Activated naive CD8-positive, alpha-beta T cell treated with anti-CD3 and anti-CD28 coated beads, Interleukin-2, amount 50 U/mL, for 16 hours (primary cell): ENCODE data around the gene CDC26.
A peak's percentile ranks its signal among the peaks of the same experiment; 100 is the strongest.
"Not testable (repeated sequence)": the region's sequence is repeated elsewhere in the genome, so short reads cannot be mapped to it uniquely, and the experiment has no call there.

ENCODE experiments used
- DNase-seq: peaks from one replicate; pipeline ENCODE4 v3.0.0-alpha.2; 2020; ENCODE audit warnings: low read depth, low spot score

The CDC26 gene

DNA sequence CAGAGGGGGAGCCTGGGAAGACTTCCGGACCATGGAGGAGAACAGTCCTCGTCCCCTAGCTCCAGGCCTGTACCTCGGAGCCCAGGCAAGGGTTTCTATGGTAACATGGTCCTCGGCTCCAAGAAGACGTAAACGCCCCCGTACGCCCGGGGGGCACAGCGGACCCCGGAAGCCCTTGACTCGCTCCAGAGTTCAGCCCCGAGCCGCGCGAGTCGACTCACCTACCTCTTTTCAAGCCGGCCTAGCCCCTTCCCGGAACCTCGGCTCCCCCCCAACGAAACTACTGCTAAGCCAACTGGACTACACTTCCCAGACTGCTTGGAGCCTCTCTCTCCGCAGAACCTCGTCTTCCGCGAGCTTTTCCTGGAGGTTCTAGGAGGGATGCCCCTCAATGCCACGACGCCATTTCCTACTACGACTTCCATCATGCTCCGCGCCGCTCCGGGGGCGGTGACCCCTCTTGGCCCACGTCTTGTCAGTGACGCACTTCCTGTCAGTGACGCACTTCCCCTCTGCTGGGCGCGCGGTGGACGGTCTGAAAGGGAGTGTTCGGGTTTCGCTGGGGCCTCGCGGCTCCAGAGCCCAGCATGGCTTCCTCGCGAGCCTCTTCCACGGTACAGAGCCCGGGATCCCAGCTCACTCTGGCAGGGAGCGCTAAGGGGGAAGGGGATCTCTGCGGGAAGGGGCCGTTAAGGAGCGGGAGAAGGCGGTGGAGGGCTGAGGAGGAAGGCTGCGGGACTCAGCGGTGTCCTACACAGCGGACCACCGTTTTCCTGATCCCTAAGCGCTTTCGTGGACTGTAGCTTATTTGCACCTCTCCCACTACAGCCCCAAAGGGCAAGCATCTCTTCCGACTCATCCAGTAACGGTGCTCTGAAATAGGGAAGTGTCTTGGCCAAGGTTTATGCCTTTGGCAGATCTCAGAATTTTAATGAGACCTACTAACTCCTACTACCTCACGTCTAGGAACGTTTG lies at the start of gene CDC26, which contains the start of gene PRPF4:
TSS of gene CDC26 (minus strand) at position 416 of the 975 bp plus-strand sequence. CDS start 3,065 bp downstream, outside the sequence.
TSS of gene PRPF4 (plus strand) at position 502 of the 975 bp plus-strand sequence. CDS start at position 588, 86 bp downstream.
- DNase-seq = peak; percentile 93

- no peak for DNase-seq
These were observed 47.3 kb upstream of the CDC26 start for GRCh38 chr9:113322671-113323070.

DNA sequence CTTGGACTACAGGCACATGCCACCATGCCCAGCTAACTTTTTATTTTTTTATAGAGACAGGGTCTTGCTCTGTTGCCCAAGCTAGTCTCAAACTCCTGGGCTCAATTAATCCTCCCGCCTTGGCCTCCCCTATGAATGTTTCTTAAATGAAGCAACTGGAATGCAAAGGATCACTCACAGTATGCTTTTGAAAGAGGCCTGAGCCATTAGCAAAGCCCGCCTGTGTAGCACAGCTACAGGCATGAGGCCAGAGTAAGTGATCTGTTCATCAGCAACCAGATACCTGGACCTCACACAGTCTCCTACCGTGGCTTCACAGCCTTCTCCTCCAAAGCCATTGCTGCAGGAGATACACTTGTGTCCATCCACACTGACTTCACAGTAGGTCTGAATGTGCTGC lies 44.7 kb upstream of the CDC26 start:
- no peak for DNase-seq

- DNase-seq = no peak
These were observed 43.7 kb upstream of the CDC26 start for GRCh38 chr9:113319054-113319453.

DNA sequence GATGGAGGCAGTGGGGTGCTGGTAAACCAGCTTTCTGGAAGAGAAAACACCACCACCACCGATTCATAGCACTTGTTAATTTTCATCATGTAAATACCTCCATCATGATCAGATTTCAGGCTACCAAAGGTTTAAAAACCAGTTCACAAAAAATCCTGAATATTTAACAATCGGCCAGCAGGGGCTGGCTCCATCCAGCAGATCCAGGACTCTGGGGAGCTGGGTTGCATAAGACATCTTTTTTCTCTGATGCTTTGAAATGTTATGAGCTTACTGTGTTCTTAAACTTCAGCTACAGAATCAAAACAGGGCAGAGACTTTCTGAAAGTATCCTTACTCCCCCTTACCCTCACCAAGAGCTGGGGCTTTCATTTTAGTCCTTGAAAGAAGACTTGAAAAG lies 42.4 kb upstream of the CDC26 start:
- DNase-seq = no peak

DNA sequence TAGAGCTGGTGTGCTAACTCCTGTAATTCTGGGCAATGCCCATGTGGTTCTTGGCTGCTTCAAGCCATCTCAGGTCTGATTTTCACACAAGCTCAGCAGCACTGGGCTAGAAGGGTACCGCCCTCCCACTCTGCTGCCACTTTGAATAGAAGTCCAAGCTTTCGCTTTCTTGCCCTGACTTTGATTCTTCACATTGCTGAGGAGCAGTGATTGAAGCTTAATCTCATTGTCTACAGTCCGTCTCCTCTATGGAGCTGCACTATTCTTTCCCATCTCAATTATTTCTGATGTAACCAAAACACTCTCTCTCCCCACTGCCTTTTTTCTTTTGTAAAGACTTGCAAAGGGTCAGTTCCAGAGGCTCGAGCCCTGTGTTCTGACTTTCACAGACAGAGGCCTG lies 40.7 kb upstream of the CDC26 start:
- DNase-seq = no peak

- DNase-seq = no peak
These were observed 39.9 kb upstream of the CDC26 start for GRCh38 chr9:113315231-113315630.

DNA sequence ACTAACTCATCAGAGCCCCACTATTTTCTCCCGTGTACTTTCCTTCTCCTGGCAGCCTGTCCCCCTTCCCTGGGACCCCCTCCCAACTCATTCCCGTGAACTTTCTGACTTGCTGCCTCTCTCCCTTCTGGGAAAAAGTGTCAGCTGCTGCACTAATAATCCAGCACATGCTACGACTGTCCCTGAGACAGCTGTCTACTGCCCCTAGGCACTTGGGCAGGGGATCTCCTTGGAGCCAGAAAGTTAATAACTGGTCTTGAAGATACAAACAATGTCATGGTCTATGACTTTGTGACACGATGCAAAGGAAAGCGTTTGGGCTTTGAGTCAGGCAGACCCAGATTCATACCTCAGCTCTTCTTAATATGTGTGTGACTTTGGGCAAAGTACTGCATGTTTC lies 37.9 kb upstream of the CDC26 start:
- DNase-seq = no peak

- no peak for DNase-seq
These were observed 36.6 kb upstream of the CDC26 start for GRCh38 chr9:113311961-113312360.

GRCh38 chr9:113310538-113310937 lies 35.2 kb upstream of the CDC26 start:
- DNase-seq = no peak

DNA sequence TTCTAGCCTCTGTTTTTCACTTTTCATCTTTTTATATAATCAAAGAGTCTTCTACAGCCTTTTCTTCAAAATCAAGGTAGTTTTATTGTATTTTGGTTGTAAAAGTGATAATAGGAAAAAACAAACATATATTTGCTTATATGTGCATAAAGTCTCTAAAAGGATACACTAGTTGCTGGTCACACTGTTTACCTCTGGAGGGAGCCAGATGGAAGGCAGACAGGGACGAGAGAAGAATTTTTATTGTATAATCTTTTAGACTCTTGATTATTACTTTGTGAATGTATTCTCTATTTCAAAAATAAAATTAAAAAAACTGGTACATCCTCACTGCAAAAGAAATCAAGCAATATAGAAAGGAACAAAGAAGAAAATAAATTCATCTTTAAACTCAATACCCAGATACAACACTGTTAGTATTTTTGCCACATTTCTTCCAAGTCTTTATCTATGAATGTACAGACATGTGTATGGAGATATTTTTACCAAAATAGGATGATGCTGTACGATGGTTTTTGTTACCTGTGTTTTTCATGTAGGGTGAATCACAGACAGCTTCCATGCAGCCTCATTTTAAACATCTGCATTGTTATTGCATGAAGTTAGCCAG lies 33.9 kb upstream of the CDC26 start:
- DNase-seq = no peak

- no peak for DNase-seq
These were observed 32.1 kb upstream of the CDC26 start for GRCh38 chr9:113307396-113307975.

- no peak for DNase-seq
These were observed 31.2 kb upstream of the CDC26 start for GRCh38 chr9:113306566-113306965.

DNA sequence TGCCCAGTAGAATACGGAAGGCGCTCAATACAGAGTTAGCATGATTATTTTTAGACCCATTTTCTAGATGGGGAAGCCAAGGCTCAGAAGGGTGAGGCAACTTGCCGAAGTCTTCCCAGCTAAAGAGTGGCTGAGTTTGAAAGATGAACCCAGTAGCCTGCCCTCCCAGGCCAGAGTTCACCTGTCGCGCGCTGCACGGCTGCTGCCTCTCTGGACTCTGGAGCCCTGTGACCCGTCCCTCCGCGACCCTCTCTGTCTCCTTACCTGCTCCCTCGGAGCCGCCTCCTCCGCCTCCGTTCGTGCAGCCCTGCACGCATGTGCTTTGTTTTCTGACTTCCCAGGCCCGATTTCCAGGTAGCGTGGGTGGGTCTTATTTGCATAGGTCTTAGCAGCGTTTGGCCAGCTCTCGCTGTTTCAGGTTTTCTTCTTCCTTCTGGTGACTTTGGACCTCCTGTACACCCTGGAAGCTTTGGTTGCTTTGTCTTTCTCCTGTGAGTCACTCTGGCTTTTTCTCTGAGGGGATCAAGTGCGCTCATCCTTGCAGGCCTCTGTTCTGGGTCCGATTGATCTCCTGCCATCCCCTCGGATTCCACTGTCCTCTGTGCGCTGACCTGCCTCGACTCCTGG lies 27.5 kb upstream of the CDC26 start, which contains the start of gene RNF183:
TSS of gene RNF183 (minus strand) at position 585 of the 627 bp plus-strand sequence. CDS start 5,192 bp downstream, outside the sequence.
- no peak for DNase-seq

DNA sequence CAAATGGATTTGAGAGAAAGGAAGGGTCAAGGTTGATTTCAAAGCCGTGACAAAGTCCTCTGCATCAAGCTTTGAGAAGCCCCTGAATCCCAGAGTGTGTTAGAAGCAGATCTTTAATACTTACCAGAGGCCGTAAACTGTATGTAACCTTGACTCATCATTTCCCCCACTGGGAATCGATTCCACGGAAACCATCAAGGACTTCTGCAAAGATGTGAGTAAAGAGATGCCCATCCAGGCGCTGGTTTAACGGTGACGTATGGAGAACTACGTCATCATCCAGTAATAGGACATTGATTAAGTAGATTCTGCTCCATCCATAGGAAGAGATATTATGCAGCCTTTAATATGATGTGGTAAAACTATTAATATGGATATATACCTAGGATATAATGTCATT lies 26.2 kb upstream of the CDC26 start:
- DNase-seq = no peak

DNA sequence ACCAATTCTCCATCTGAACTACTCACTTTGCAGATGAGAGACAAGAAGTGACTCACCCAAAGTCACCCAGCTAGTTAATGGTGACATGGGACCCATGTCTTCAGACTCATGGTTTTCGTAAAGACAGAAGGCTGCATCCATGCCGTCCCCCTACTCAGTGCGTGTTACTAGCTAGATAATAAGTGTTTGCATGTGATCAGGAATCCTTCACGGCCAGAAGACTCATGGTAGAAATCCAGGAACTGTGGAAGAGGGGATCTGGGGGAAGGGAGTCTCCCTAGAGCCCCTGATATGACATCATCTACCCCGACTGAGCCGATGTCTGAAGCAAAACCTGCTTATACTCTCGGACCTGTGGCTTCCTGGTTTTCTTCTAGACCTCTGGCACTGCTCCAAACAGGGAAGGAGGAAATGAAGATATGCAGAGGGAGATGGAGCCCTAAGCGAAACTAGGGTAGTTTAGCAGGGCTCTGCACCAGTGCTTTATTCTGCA lies 24.5 kb upstream of the CDC26 start:
- no peak for DNase-seq

GRCh38 chr9:113298924-113299770 lies 23.8 kb upstream of the CDC26 start:
- no peak for DNase-seq

DNA sequence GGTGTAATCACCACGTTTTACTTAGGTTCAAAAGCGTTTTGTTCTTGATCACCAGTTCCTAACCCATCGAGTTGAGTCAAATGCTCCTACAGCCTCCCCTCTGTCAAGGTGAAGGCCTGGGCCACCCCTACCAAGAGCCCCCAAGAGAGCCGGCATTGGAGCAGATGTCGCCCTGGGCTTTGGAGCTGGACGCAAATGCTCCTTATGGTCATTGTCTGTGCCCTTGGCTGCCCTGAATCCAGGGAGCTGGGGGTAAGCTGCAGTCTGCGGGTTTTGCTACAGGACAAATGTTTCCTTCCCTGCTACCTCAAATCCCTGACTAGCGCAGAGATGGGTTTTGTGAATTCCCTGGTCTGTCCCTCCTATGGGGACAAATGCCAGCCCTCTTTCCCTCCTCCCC lies 22.9 kb upstream of the CDC26 start:
- DNase-seq = no peak

DNA sequence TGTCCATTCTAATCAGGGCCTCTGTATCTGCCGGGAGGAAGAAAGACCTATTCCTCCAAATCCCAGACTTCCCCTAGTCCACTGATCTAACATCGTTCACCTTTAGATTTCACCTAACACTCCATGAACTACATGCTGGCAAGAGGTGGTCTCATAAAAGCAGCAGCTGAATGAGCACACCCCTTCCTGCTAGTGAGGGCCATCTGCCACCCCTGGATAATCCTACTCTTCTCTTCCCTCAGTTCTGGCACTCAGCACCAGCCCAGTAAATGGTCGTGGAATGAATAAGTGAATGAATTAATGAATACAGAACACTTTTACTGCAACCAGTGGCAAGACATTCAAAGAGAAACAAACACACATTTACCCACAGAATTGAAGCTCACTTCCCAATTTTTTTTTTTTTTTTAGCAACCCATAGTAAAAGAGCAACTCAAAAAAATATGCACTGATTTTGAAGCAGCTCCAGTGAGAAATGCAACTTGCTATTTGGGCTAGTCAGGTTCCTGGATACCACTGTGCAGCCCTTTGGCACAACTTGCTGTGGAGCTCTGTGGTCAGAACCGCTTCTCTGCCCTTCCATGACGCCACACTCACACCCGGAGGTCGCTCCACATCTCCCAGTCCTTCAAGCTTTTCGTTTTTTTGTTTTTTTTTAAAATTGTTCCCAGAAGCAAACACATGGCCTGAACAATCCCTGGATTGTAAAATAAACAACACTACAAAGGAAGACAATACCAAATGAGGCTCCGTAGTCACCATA lies 21.6 kb upstream of the CDC26 start:
- no peak for DNase-seq

DNA sequence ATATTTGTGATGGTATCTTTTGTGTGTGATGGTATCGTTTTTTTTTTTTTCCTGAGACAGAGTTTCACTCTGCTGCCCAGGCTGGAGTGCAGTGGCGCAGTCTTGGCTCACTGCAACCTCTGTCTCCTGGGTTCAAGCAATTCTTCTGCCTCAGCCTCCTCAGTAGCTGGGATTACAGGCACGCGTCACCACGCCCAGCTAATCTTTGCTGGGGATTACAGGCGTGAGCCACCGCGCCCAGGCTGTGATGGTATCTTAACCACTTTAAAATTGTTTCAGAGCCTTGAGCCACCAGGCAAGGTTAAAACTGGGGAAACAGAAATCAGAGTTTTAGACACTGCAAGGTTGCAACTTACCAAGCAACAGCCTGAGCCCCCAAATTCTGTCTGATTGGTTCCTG lies 20.9 kb upstream of the CDC26 start:
- not testable (repeated sequence) for DNase-seq
